HepG2 (cell line): ENCODE data around the gene ZMYND10. TPM values are rescaled to one million over a fixed set of nuclear protein-coding genes. Genes with fewer than 3 reads are reported as not detected.

Source experiments
- ATAC-seq: fragments of 200-7000 bp; cut with Tn5 transposase; 3 replicates; pipeline ENCODE4 v1.9.1; 2020; ENCODE audit warnings: mild to moderate bottlenecking, moderate library complexity
- BruUV-seq: library from RNA; stranded (reverse); fragments of 400-500 nt; replicated peaks from 2 replicates; lab custom pipeline; 2021; lab: Mats Ljungman, UMichigan
- CTCF ChIA-PET: fragments of 300-600 bp; formaldehyde crosslinking; extraction: SDS; loops from one replicate; lab custom pipeline; 2021; ENCODE audit warnings: low total read pairs, inconsistent platforms, low intra/inter-chr PET ratio; lab: Yijun Ruan, JAX
- POLR2A ChIA-PET: fragments of 350-600 bp; sonication (Branson Sonifier 250); formaldehyde crosslinking; loops from one replicate; lab custom pipeline; 2020; ENCODE audit warnings: antibody characterized with exemption, inconsistent platforms; lab: Yijun Ruan, JAX
- DNase-seq: peaks from one replicate; pipeline ENCODE4 v3.0.0-alpha.2; 2015; ENCODE audit warnings: low spot score
- FAIRE-seq: peaks from 3 replicates; lab custom pipeline; 2011; peaks lifted over from hg19 to GRCh38; lab: Jason Lieb, UNC
- H2AFZ ChIP-seq: one replicate; pipeline ENCODE4 v1.6.1; 2011; ENCODE audit warnings: low read length, inconsistent platforms
- H3K27ac ChIP-seq: fragments of 300-600 bp; 3 replicates; pipeline ENCODE4 v1.8.0; 2011; ENCODE audit warnings: mixed run types, mild to moderate bottlenecking, mixed read lengths, low read length, inconsistent platforms; ENCODE audit not compliant: insufficient read depth; ENCODE audit errors: extremely low read length
- H3K27me3 ChIP-seq, 2 experiments: fragments of 200-600 bp in 1 of 2; 2 replicates in 1 of 2; 3 replicates in 1 of 2; pipeline versions ENCODE4 v1.6.0 to v1.8.0; 2011; ENCODE audit warnings: low read length in 2 of 2, mild to moderate bottlenecking in 2 of 2, moderate library complexity in 2 of 2, inconsistent platforms in 1 of 2; ENCODE audit not compliant: insufficient read depth in 2 of 2, control insufficient read depth in 1 of 2
- H3K36me3 ChIP-seq, 2 experiments: fragments of 200-600 bp in 1 of 2; replicated peaks in 1 of 2; 2 replicates in 1 of 2; 3 replicates in 1 of 2; pipeline versions ENCODE4 v1.5.1 to v1.8.0; 2011; ENCODE audit warnings: low read length in 2 of 2, inconsistent platforms in 1 of 2; ENCODE audit not compliant: insufficient read depth in 2 of 2, control insufficient read depth in 1 of 2
- H3K4me1 ChIP-seq: 2 replicates; pipeline ENCODE4 v1.5.1; 2012; ENCODE audit warnings: low read length, inconsistent platforms; ENCODE audit not compliant: insufficient read depth
- H3K4me2 ChIP-seq: 2 replicates; pipeline ENCODE4 v1.6.0; 2011; ENCODE audit warnings: low read depth, low read length, inconsistent platforms
- H3K4me3 ChIP-seq, 3 experiments: fragments of 200-600 bp in 1 of 3; sonication (generic), shearing (Covaris generic) in 1 of 3; replicated peaks in 1 of 3; 2 replicates each; pipeline ENCODE4 v1.5.1; 2011 to 2016; ENCODE audit warnings: low read length in 3 of 3, inconsistent platforms in 2 of 3, low read depth in 2 of 3, mild to moderate bottlenecking in 2 of 3, control low read depth in 1 of 3, mixed read lengths in 1 of 3; ENCODE audit not compliant: insufficient read depth in 1 of 3
- H3K79me2 ChIP-seq: one replicate; pipeline ENCODE4 v1.6.1; 2011; ENCODE audit warnings: low read length, inconsistent platforms; ENCODE audit not compliant: insufficient read depth
- H3K9ac ChIP-seq: 2 replicates; pipeline ENCODE4 v1.6.0; 2011; ENCODE audit warnings: mild to moderate bottlenecking, low read depth, low read length, inconsistent platforms; ENCODE audit not compliant: insufficient read depth
- H3K9me3 ChIP-seq: 2 replicates; pipeline ENCODE4 v1.5.1; 2012; ENCODE audit warnings: mild to moderate bottlenecking, low read length
- H4K20me1 ChIP-seq: 2 replicates; pipeline ENCODE4 v1.6.0; 2011; ENCODE audit warnings: inconsistent platforms, mild to moderate bottlenecking, low read length, moderate library complexity; ENCODE audit not compliant: insufficient read depth
- AHR ChIP-seq: IDR thresholded peaks from 2 replicates; pipeline ENCODE4 v1.6.1; 2018; ENCODE audit warnings: missing genetic modification reagents, missing compliant biosample characterization
- ATF3 ChIP-seq: sonication (generic); formaldehyde crosslinking; IDR thresholded peaks from 2 replicates; pipeline ENCODE4 v1.4.0; 2020; ENCODE audit warnings: missing genetic modification reagents
- GFI1 ChIP-seq: sonication (generic); formaldehyde crosslinking; IDR thresholded peaks from 2 replicates; pipeline ENCODE4 v1.5.0; 2020; ENCODE audit warnings: missing genetic modification reagents, mild to moderate bottlenecking, borderline replicate concordance
- KMT2A ChIP-seq: sonication (generic); formaldehyde crosslinking; IDR thresholded peaks from 2 replicates; pipeline ENCODE4 v1.4.0; 2020; ENCODE audit warnings: missing genetic modification reagents
- PAF1 ChIP-seq: IDR thresholded peaks from 2 replicates; pipeline ENCODE4 v1.6.1; 2016; ENCODE audit warnings: missing genetic modification reagents, missing compliant biosample characterization
- POLR2AphosphoS2 ChIP-seq: IDR thresholded peaks from 2 replicates; pipeline ENCODE4 v1.6.1; 2011; ENCODE audit warnings: low read depth, low read length, improper control_type of control experiment
- SMAD9 ChIP-seq: sonication (generic); formaldehyde crosslinking; IDR thresholded peaks from 2 replicates; pipeline ENCODE4 v1.5.1; 2020; ENCODE audit warnings: mild to moderate bottlenecking, missing genetic modification reagents
- ZNF143 ChIP-seq: sonication (generic); formaldehyde crosslinking; IDR thresholded peaks from 2 replicates; pipeline ENCODE4 v1.4.0; 2020; ENCODE audit warnings: missing genetic modification reagents
- ZNF451 ChIP-seq: sonication (generic); formaldehyde crosslinking; IDR thresholded peaks from 2 replicates; pipeline ENCODE4 v1.5.0; 2020; ENCODE audit warnings: mild to moderate bottlenecking, missing genetic modification reagents
- WGBS: methylation state at CpG from one replicate; pipeline ENCODE4 v1.1.6; 2017; ENCODE audit warnings: low lambda C conversion rate; 5-methylcytosine and 5-hydroxymethylcytosine counted together
- in situ Hi-C: cut with HindIII; loops from 2 replicates; pipeline ENCODE4 v1.10.0; 2017; ENCODE audit warnings: low pct_unique_long_range_greater_than_20kb; ENCODE audit not compliant: extremely low pct_ligation_motif_present
- intact Hi-C: fragments of 100-400 bp; cut with micrococcal nuclease; formaldehyde crosslinking; loops from one replicate; pipeline ENCODE4 v1.10.0; 2022; ENCODE audit not compliant: unreplicated experiment
- polyA plus RNA-seq, 8 experiments: library from polyadenylated mRNA; depleted of rRNA in 3 of 8; stranded (reverse) in 7 of 8; unstranded in 1 of 8; fragments of >200 nt; fragmentation: Illumina TruSeq in 4 of 8; extraction: Trizol in 4 of 8; gene quantifications; 2 replicates each; pipeline versions ENCODE4 v1.2.1 to v1.2.3, GENCODE V29; 2011 to 2016; ENCODE audit warnings: low read depth in 4 of 8, missing spikeins in 1 of 8, mixed read lengths in 1 of 8; ENCODE audit not compliant: insufficient read depth in 1 of 8
- total RNA-seq, 5 experiments: library from RNA; depleted of rRNA; stranded (reverse); fragments of >200 nt; fragmentation: Illumina TruSeq; extraction: Trizol; gene quantifications; 2 replicates each; pipeline ENCODE4 v1.2.3, GENCODE V29; 2016; ENCODE audit warnings: low read depth in 1 of 5

Gene ZMYND10
- total and polyA plus RNA-seq, 2 of the 13 experiments (the other 11 are each of a cell fraction or from before 2014, with no cell fraction given) = 0.60 to 0.74 TPM

- FAIRE-seq = no peak
- TF ChIP-seq ATF3 (CRISPR knock-in tag) (no peak), KMT2A (CRISPR knock-in tag) (no peak), PAF1 (CRISPR knock-in tag) (no peak), POLR2AphosphoS2 (no peak), ZNF143 (CRISPR knock-in tag) (no peak), SMAD9 (CRISPR knock-in tag) (no peak), AHR (CRISPR knock-in tag) (no peak), GFI1 (CRISPR knock-in tag) (no peak), ZNF451 (CRISPR knock-in tag) (no peak)
- TF ChIP-seq, all 625 proteins: peak for 0
- no peak overlapping the region for H3K4me3 ChIP-seq
- no peak overlapping the region for H2AFZ ChIP-seq
- no peak for ATAC-seq
- no peak for DNase-seq
- H3K9me3 ChIP-seq = no peaks in the 10 kb centered on the region
- no peak overlapping the region for H3K9ac ChIP-seq
- H4K20me1 ChIP-seq = 0 out of 2 replicates have a peak, but pooled peaks cover 3% of the 10 kb centered on the region
- in situ Hi-C loops = loop anchor here (10.0 kb wide), 1 partner anchor 200 kb away; no protein-coding TSS in a partner anchor
- H3K27ac ChIP-seq = no peak overlapping the region
- H3K4me1 ChIP-seq = peaks cover 69% of the 10 kb centered on the region
- H3K27me3 ChIP-seq = 0 out of 5 replicates have a peak, but pooled peaks cover 0 to 1% of the 10 kb centered on the region in 2 experiments
- ChIA-PET POLR2A (interaction anchor here (3.6 kb wide), 1 partner anchor 8 kb away, joined by 18 read pairs; no protein-coding TSS in a partner anchor), CTCF (no interaction called here)
- H3K36me3 ChIP-seq = peaks cover 4 to 13% of the 10 kb centered on the region in 2 experiments; a peak in 3 of 5 replicates
- H3K4me2 ChIP-seq = peak overlapping the region; percentile 76; the same call in 1 of the 2 replicates
- intact Hi-C loops = loop anchor here (10.0 kb wide), 1 partner anchor 200 kb away; no protein-coding TSS in a partner anchor
- no TSS peak for BruUV-seq
- WGBS = 75% methylated on average over 4 of the region's 8 CpGs
- H3K79me2 ChIP-seq = peaks cover 8% of the 10 kb centered on the region
Observed at GRCh38 chr3:50345008-50345407, 524 bp downstream of the ZMYND10 start.
